MCF 10A (cell line): Measurements from ENCODE around the gene SUOX. TPM values are rescaled to one million over a fixed set of nuclear protein-coding genes. Genes with fewer than 3 reads are reported as not detected.

Source experiments
- BruUV-seq: library from RNA; stranded (reverse); fragments of 400-500 nt; replicated peaks from 2 replicates; lab custom pipeline; 2021; lab: Mats Ljungman, UMichigan
- CTCF ChIA-PET: fragments of 300-600 bp; sonication (Branson Sonifier 250); formaldehyde crosslinking; extraction: SDS; loops from one replicate; lab custom pipeline; 2021; ENCODE audit warnings: antibody characterized with exemption, inconsistent platforms; lab: Yijun Ruan, JAX
- POLR2A ChIA-PET: fragments of 300-600, 350-650 bp; sonication (Branson Sonifier 250); formaldehyde crosslinking; extraction: SDS; loops from one replicate; lab custom pipeline; 2020; ENCODE audit warnings: antibody characterized with exemption, inconsistent platforms; lab: Yijun Ruan, JAX
- DNase-seq: peaks from one replicate; pipeline ENCODE4 v3.0.0-alpha.2; 2018; ENCODE audit not compliant: unreplicated experiment
- H3K27ac Mint-ChIP-seq: one replicate; pipeline ENCODE4 v1.8.0; 2022; ENCODE audit warnings: mild to moderate bottlenecking, low read depth, mixed read lengths; ENCODE audit not compliant: unreplicated experiment
- H3K27me3 Mint-ChIP-seq: one replicate; pipeline ENCODE4 v1.8.0; 2022; ENCODE audit warnings: mixed read lengths; ENCODE audit not compliant: insufficient read depth, unreplicated experiment
- H3K36me3 Mint-ChIP-seq: one replicate; pipeline ENCODE4 v1.8.0; 2022; ENCODE audit warnings: mild to moderate bottlenecking, moderate library complexity, mixed read lengths; ENCODE audit not compliant: insufficient read depth, unreplicated experiment
- H3K4me1 Mint-ChIP-seq: one replicate; pipeline ENCODE4 v1.8.0; 2022; ENCODE audit warnings: mixed read lengths; ENCODE audit not compliant: insufficient read depth, unreplicated experiment
- H3K4me3 Mint-ChIP-seq: one replicate; pipeline ENCODE4 v1.8.0; 2022; ENCODE audit warnings: mild to moderate bottlenecking, moderate library complexity, mixed read lengths; ENCODE audit not compliant: unreplicated experiment
- H3K9me3 Mint-ChIP-seq: one replicate; pipeline ENCODE4 v1.8.0; 2022; ENCODE audit warnings: mixed read lengths; ENCODE audit not compliant: unreplicated experiment
- intact Hi-C: fragments of 100-400 bp; cut with micrococcal nuclease; formaldehyde crosslinking; loops from 2 replicates; pipeline ENCODE4 v1.14.1; 2022
- total RNA-seq: library from RNA; stranded (reverse); gene quantifications from 2 replicates; pipeline ENCODE4 v1.2.3, GENCODE V29; 2022
- TF ChIP-seq, protein P1 (sequence below): fragments of 200-600 bp; IDR thresholded peaks from one replicate; pipeline ENCODE4 v1.8.0; 2022; ENCODE audit warnings: antibody characterized with exemption, mild to moderate bottlenecking; ENCODE audit not compliant: unreplicated experiment

SUOX gene
- total RNA-seq, 1 experiment from 2014 or later = 6.3 TPM

DNA sequence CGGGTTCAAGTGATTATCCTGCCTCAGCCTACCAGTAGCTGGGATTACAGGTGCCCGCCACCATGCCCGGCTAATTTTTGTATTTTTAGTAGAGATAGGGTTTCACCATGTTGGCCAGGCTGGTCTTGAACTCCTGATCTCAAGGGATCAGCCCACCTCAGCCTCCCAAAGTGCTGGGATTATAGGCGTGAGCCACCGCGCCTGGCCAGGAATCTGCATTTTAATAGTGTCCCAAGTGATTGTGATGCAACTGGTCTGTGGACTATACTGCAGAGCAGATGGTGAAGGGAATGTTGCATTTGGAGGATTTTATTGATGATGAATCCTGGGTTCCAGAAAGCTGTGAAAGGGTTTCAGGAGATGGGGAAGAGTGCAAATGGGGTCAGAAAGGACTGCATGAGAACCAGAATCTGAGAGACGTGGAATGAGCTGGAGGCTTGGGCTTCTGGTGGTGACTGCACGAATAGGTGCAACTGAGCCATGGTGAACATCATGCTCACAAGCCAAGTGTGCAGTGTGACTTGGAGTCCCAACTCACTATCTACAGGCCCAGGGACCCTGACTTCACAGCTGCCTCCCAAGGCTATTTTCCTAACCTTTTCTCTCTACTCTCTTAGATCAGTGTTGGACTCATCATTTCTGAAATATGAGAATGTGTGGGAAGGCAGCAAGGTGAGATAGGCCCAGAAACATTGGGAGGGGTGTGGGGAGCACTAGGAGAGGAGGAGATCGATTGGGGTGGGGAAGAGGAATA lies 49.1 kb downstream of the SUOX start:
- intact Hi-C loops = loop anchor here (2.0 kb wide), 1 partner anchor 33 kb away; no protein-coding TSS in a partner anchor
- Mint-ChIP-seq H3K36me3 (peaks cover 58% of the 10 kb centered on the region), H3K4me3 (no peak overlapping the region), H3K27ac (peak overlapping the region; percentile 77), H3K27me3 (no peaks in the 10 kb centered on the region), H3K9me3 (no peaks in the 10 kb centered on the region), H3K4me1 (peaks cover 7% of the 10 kb centered on the region)
- DNase-seq = no peak
- TF ChIP-seq, protein P1, sequence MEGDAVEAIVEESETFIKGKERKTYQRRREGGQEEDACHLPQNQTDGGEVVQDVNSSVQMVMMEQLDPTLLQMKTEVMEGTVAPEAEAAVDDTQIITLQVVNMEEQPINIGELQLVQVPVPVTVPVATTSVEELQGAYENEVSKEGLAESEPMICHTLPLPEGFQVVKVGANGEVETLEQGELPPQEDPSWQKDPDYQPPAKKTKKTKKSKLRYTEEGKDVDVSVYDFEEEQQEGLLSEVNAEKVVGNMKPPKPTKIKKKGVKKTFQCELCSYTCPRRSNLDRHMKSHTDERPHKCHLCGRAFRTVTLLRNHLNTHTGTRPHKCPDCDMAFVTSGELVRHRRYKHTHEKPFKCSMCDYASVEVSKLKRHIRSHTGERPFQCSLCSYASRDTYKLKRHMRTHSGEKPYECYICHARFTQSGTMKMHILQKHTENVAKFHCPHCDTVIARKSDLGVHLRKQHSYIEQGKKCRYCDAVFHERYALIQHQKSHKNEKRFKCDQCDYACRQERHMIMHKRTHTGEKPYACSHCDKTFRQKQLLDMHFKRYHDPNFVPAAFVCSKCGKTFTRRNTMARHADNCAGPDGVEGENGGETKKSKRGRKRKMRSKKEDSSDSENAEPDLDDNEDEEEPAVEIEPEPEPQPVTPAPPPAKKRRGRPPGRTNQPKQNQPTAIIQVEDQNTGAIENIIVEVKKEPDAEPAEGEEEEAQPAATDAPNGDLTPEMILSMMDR = no peak
- CTCF ChIA-PET = interaction anchor here (0.6 to 4.0 kb wide), 20 partner anchors 13 to 1581 kb away, joined by 3 to 24 read pairs (median 4); partner anchors contain the start of genes PA2G4, RAB5B, RPL41 and ZC3H10
- POLR2A ChIA-PET = interaction anchor here (0.6 to 6.1 kb wide), 13 partner anchors 13 to 143 kb away, joined by 3 to 65 read pairs (median 5); partner anchors contain the start of genes ERBB3, ESYT1, MYL6 and PA2G4
- no TSS peak for BruUV-seq

DNA sequence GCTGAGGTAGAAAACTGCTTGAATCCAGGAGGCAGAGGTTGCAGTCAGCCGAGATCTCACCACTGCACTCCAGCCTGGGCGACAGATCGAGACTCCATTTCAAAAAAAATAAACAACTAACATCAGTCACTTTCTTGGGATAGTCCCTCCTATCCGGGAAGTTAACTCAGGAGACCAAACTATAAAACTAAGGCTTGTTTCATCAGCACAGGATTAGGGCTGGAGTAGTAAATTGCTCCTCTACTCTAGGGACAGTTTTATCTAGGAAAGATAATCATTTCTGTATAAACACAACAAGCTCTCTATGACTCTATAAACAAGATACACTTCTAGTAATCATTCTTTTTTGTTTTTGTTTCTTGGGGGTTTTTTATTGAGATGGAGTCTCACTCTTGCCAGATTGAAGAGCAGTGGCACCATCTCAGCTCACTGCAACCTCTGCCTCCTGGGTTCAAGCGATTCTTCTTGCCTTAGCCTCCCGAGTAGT lies 56.4 kb downstream of the SUOX start:
- TF ChIP-seq, protein P1 = no peak
- intact Hi-C loops = no loop called here
- ChIA-PET CTCF (interaction anchor here (0.5 to 1.5 kb wide), 4 partner anchors 8 to 315 kb away, joined by 3 to 4 read pairs (median 4); partner anchors contain the start of gene CNPY2), POLR2A (no interaction called here)
- BruUV-seq = no TSS peak
- H3K36me3 Mint-ChIP-seq = no peaks in the 10 kb centered on the region
- H3K4me1 Mint-ChIP-seq = no peaks in the 10 kb centered on the region
- H3K27me3 Mint-ChIP-seq = no peaks in the 10 kb centered on the region
- H3K9me3 Mint-ChIP-seq = no peaks in the 10 kb centered on the region
- no peak overlapping the region for H3K4me3 Mint-ChIP-seq
- no peak for DNase-seq
- no peak overlapping the region for H3K27ac Mint-ChIP-seq

Other genes starting within 250 kb of the SUOX start
- gene SARNP, start 179.6 kb upstream of the SUOX start, total RNA-seq = 39.2 and 61.1 TPM in 2 replicates
- gene ORMDL2, start 179.2 kb upstream of the SUOX start, total RNA-seq = 54.6 and 55.9 TPM in 2 replicates
- gene DNAJC14, start 167.7 kb upstream of the SUOX start, total RNA-seq = 27.3 and 29.9 TPM in 2 replicates
- 3.3 and 3.7 TPM in 2 replicates for gene MMP19, start 154.3 kb upstream of the SUOX start, total RNA-seq
- gene PYM1, start 69.4 kb upstream of the SUOX start, total RNA-seq = 50.5 and 56.5 TPM in 2 replicates
- gene DGKA, start 66.1 kb upstream of the SUOX start, total RNA-seq = 177 and 236 TPM in 2 replicates
- gene PMEL, start 31.2 kb upstream of the SUOX start, total RNA-seq = 0.59 TPM in 1 of 2 replicates, not detected in the other
- 17.9 and 23.8 TPM in 2 replicates for gene CDK2, start 30.4 kb upstream of the SUOX start, total RNA-seq
- 67.4 and 96.1 TPM in 2 replicates for gene RAB5B, start 23.2 kb upstream of the SUOX start, total RNA-seq
- 2.4 and 3.4 TPM in 2 replicates for gene IKZF4, start 23.8 kb downstream of the SUOX start, total RNA-seq
- gene RPS26, start 44.6 kb downstream of the SUOX start, total RNA-seq = 45.1 and 67.3 TPM in 2 replicates
- 1.1 and 3.7 TPM in 2 replicates for gene ERBB3, start 82.9 kb downstream of the SUOX start, total RNA-seq
- 158 and 205 TPM in 2 replicates for gene PA2G4, start 107.3 kb downstream of the SUOX start, total RNA-seq
- gene RPL41, start 119.4 kb downstream of the SUOX start, total RNA-seq = 4,675 and 4,734 TPM in 2 replicates
- gene ZC3H10, start 121.0 kb downstream of the SUOX start, total RNA-seq = 2.8 and 3.5 TPM in 2 replicates
- 111 and 123 TPM in 2 replicates for gene ESYT1, start 131.0 kb downstream of the SUOX start, total RNA-seq
- gene MYL6B, start 155.3 kb downstream of the SUOX start, total RNA-seq = 46.0 and 58.0 TPM in 2 replicates
- gene MYL6, start 161.1 kb downstream of the SUOX start, total RNA-seq = 716 and 997 TPM in 2 replicates
- gene SMARCC2, start 192.2 kb downstream of the SUOX start, total RNA-seq = 52.1 and 57.0 TPM in 2 replicates
- gene RNF41, start 224.6 kb downstream of the SUOX start, total RNA-seq = 92.1 and 108 TPM in 2 replicates
- gene NABP2, start 227.1 kb downstream of the SUOX start, total RNA-seq = 53.3 and 56.2 TPM in 2 replicates
- gene SLC39A5, start 232.8 kb downstream of the SUOX start, total RNA-seq = not detected in 2 replicates